ENCODE results near the gene ISL2. TPM values are rescaled to one million over a fixed set of nuclear protein-coding genes. Genes with fewer than 3 reads are reported as not detected.
"Not testable (repeated sequence)": the region's sequence is repeated elsewhere in the genome, so short reads cannot be mapped to it uniquely, and the experiment has no call there.

ISL2 gene
- total and polyA plus RNA-seq, 2 of the 4 experiments (the other 2 are of a cell fraction) = 1.3 to 3.6 TPM

- H3K9ac ChIP-seq (ENCODE audit: low read depth, low read length); H3K4me3 ChIP-seq (ENCODE audit: insufficient read depth, low read depth, low read length); H2BK5ac ChIP-seq (ENCODE audit: low read depth, low read length, poor library complexity, severe bottlenecking); DNase-seq; H2AK5ac ChIP-seq (ENCODE audit: low read depth, low read length); CTCF ChIA-PET; H2AFZ ChIP-seq (replicated peaks; ENCODE audit: low read length, poor library complexity); H3K4me2 ChIP-seq (ENCODE audit: low read depth, low read length); H3K27me3 ChIP-seq (ENCODE audit: control insufficient read depth, insufficient read depth, low read length); H3K14ac ChIP-seq (replicated peaks; ENCODE audit: low read depth, low read length); H3K4me1 ChIP-seq (ENCODE audit: control insufficient read depth, insufficient read depth, low read length); H3K9me1 ChIP-seq (ENCODE audit: insufficient read depth, low read length); in situ Hi-C loops (cut with MboI; ENCODE audit: low sequenced_read_pairs); H2BK120ac ChIP-seq (ENCODE audit: low read depth, low read length); H3K9me3 ChIP-seq (ENCODE audit: control insufficient read depth, insufficient read depth, low read length); dilution Hi-C loops (cut with HindIII; ENCODE audit: low sequenced_read_pairs, unreplicated experiment); H3K27ac ChIP-seq (ENCODE audit: insufficient read depth, low read length); ATAC-seq (ENCODE audit: low read depth); H4K5ac ChIP-seq (ENCODE audit: low read depth, low read length); BruUV-seq (replicated peaks); H2BK20ac ChIP-seq (ENCODE audit: low read depth, low read length); H3K4ac ChIP-seq (ENCODE audit: low read depth, low read length); H3K18ac ChIP-seq (ENCODE audit: low read depth, low read length); H3K36me3 ChIP-seq (ENCODE audit: control insufficient read depth, insufficient read depth, low read length); H4K8ac ChIP-seq (ENCODE audit: low read depth in 2 of 2, low read length in 2 of 2); H2AK9ac ChIP-seq (replicated peaks; ENCODE audit: low read depth, low read length, poor library complexity); H3K56ac ChIP-seq (ENCODE audit: extremely low read depth, insufficient read depth, low read length); H3K23ac ChIP-seq (ENCODE audit: low read depth, low read length); H4K91ac ChIP-seq (ENCODE audit: insufficient read depth, low read depth, low read length); H2BK15ac ChIP-seq (ENCODE audit: low read depth, low read length): not testable (repeated sequence)
- POLR2A ChIA-PET (ENCODE audit: unreplicated experiment) = interaction anchor here (0.6 kb wide), 1 partner anchor 12 kb away, joined by 13 read pairs; no protein-coding TSS in a partner anchor
- no CpG with 5 or more reads among the region's 4 CpGs for WGBS, 2 experiments (ENCODE audit: extremely low coverage in 2 of 2, insufficient read length in 1 of 2)
- peaks cover 45 to 79% of the 10 kb centered on the region in 2 experiments for H3K79me1 ChIP-seq (ENCODE audit: low read depth in 1 of 2, low read length in 2 of 2)
- intact Hi-C loops (cut with micrococcal nuclease) = loop anchor here (5.0 kb wide), 1 partner anchor 569 kb away; no protein-coding TSS in a partner anchor
- peaks cover 57% of the 10 kb centered on the region for H4K20me1 ChIP-seq (ENCODE audit: insufficient read depth, low read length)
These were observed 38.6 kb upstream of the ISL2 start for GRCh38 chr15:76297951-76298350.
